ENCODE data around the gene MICAL1.

Gene MICAL1

DNA sequence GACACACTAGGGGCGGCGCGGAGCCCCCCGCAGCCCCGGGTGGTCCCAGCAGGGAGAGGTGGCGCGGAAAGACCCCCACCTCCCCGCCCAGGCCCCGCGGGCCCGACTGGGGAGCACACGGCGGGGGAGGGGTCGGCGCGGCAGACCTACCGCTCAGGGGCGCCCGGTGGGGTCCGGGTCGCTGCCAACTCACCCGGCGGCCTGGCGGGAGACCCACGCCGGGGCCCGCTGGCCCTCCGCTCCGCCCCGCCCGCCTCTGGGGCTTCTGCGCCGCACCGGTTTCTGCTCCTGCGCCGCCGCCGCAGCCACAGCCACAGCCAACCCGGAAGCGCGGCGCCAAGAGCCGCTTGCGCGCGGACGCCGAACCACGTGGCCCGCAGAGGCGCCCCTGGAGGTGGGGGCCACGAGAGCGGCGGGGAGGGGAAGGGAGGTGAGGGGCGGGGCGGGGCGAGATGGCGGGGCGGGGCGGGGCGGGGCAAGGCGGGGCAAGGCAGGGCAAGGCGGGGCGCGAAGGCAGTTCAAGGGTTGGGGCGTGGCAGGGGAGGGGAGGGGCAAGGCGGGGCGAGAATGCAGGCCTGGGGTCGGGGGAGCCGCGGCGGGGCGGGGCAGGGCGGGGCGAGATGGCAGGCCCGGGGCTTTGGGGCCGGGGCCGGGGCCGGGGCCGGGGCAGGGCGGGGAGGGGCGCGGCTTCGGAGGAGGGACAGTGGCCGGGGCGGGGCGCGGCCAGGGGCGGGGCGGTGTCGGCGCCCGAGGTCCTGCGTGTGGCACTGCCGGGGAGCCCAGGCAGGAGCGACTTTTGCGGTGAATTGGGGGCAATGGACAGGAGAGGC is 27.5 kb upstream of the MICAL1 start, which contains the start of gene ZBTB24:
TSS of gene ZBTB24 (minus strand) at position 315 of the 830 bp plus-strand sequence. CDS start 1,193 bp downstream, outside the sequence.
- H3K4me3 ChIP-seq (ENCODE audit: low read depth, low read length), result peak within 1 kb of the TSS; percentile 79
- TF ChIP-seq, protein P1, sequence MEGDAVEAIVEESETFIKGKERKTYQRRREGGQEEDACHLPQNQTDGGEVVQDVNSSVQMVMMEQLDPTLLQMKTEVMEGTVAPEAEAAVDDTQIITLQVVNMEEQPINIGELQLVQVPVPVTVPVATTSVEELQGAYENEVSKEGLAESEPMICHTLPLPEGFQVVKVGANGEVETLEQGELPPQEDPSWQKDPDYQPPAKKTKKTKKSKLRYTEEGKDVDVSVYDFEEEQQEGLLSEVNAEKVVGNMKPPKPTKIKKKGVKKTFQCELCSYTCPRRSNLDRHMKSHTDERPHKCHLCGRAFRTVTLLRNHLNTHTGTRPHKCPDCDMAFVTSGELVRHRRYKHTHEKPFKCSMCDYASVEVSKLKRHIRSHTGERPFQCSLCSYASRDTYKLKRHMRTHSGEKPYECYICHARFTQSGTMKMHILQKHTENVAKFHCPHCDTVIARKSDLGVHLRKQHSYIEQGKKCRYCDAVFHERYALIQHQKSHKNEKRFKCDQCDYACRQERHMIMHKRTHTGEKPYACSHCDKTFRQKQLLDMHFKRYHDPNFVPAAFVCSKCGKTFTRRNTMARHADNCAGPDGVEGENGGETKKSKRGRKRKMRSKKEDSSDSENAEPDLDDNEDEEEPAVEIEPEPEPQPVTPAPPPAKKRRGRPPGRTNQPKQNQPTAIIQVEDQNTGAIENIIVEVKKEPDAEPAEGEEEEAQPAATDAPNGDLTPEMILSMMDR (IDR thresholded peaks at IDR 0.05; ENCODE audit: borderline replicate concordance, insufficient read depth, low read depth, low read length), result no peak

DNA sequence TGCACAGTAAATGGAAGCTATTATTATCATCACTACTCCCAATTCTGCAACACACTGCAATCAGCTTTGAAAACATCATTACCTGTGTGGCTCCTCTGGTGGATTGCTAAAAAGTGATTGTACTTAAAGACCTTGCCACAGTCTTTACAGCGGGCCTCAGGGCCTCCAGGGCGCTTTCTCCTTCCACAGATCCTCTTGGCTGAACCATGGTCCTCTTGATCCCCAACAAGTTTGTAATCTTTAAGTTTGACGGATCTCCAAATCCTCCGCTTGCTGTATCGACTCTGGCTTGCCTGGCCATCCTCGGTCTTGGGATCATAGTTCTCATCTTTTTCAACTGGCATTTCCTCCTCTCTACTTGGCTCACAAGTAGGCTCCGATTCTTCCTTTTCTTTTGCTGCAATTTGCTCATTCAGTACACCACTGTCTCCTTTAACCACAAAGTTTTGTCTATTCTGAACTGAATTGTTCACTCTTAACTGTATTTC is 25.5 kb upstream of the MICAL1 start:
- TF ChIP-seq, protein P1 (IDR thresholded peaks at IDR 0.05; ENCODE audit: borderline replicate concordance, insufficient read depth, low read depth, low read length), result no peak
- no peak overlapping the region for H3K4me3 ChIP-seq (ENCODE audit: low read depth, low read length)

DNA sequence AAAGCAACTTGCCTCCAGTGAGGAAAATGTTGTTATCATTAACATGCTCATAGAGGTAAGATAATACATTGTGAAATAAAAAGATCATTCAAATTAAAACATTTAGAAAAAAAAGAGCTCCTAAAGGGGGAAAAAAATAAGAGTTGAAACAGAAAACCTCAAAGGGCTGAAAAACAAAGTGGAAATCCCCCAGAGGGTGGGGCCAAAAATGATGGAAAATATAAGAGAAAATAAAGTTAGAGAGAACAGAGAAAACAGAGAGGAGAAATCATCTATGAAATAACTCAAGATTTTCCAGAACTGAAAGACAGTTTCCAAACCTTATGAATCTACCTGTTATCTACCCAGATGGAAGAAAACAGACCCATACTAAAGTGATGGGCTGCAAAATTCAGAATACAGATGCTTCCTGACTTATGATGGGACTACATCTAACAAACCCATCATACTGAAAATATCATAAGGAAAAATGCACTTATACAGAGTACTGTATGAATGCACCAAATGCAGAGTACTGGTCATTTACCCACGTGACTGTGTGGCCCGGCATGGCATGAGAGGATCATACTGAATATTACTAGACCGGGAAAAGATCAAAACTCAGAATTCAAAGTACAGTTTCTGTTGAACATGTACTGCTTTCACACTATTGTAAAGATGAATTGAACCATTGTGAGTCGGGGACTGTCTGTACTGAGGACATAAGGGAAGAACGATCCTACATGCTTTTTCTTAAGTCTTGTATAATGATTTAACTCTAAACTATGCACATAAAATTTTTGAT is 23.5 kb upstream of the MICAL1 start:
- TF ChIP-seq, protein P1 (IDR thresholded peaks at IDR 0.05; ENCODE audit: borderline replicate concordance, insufficient read depth, low read depth, low read length), result no peak
- H3K4me3 ChIP-seq (ENCODE audit: low read depth, low read length), result no peak overlapping the region

DNA sequence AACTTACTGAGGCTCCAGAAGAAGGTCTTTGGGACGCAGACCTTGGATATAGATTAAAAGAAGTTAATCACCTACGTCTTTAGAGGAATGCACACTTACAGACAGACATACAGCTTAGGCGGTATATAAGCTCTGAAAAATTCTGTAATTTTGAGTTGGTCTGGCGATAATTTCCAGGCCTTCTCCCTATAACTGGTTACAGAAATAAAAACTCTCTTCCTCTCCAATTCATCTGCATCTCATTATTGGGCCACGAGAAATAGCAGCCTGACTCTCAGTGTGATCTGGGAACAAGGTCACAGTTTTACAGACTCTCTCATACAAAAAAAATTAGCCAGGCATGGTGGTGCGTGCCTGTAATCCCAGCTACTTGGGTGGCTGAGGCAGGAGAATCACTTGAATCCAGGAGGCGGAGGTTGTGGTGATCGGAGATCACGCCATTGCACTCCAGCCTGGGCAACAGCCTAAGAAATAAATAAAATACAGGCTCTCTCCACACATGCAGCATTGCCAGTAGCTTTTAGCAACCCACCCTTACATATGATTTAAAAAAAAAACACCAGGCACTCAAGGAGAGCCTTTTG is 22.7 kb upstream of the MICAL1 start:
- H3K4me3 ChIP-seq (ENCODE audit: low read depth, low read length), result no peak overlapping the region
- TF ChIP-seq, protein P1 (IDR thresholded peaks at IDR 0.05; ENCODE audit: borderline replicate concordance, insufficient read depth, low read depth, low read length), result no peak

DNA sequence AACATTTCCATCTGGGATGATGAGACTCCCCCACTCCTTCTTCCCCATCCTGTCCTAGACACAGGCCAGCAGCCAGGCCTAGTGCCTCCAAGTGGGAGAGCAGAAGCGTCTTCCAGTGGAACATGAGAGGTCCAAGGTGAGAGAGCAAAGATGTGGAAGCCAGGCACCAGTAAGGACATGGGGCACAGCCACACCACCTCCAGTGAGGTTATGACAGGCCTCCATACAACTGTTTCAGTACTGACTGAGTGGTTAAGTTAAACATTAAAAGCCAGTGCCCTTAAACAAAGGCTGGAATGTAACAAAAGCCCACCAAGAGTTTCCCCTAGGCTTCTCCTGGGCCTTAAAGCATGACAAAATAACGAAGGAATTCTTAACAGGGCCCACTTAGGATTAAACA is 22.2 kb upstream of the MICAL1 start:
- TF ChIP-seq, protein P1 (IDR thresholded peaks at IDR 0.05; ENCODE audit: borderline replicate concordance, insufficient read depth, low read depth, low read length), result no peak
- no peak overlapping the region for H3K4me3 ChIP-seq (ENCODE audit: low read depth, low read length)

DNA sequence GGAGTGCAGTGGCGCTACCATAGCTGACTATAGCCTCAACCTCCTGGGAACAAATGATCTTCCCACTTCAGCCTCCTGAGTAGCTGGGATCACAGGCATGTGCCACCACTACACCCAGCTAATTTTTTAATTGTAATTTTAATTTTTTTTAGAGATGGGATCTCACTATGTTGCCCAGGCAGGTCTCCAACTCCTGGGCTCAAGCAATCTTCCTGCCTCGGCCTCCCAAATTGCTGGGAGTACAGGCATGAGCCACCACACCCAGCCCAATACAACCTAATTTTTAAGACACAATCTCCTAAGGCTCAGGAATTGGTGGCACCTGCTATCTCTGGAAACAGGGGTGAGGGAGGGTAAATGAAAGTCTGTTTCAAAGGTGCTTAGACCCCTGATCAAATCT is 21.6 kb upstream of the MICAL1 start:
- no peak overlapping the region for H3K4me3 ChIP-seq (ENCODE audit: low read depth, low read length)
- TF ChIP-seq, protein P1 (IDR thresholded peaks at IDR 0.05; ENCODE audit: borderline replicate concordance, insufficient read depth, low read depth, low read length), result no peak
